ENCODE results near the gene PIP5K1A.
"Not testable (repeated sequence)": the region's sequence is repeated elsewhere in the genome, so short reads cannot be mapped to it uniquely, and the experiment has no call there.

Gene PIP5K1A

DNA sequence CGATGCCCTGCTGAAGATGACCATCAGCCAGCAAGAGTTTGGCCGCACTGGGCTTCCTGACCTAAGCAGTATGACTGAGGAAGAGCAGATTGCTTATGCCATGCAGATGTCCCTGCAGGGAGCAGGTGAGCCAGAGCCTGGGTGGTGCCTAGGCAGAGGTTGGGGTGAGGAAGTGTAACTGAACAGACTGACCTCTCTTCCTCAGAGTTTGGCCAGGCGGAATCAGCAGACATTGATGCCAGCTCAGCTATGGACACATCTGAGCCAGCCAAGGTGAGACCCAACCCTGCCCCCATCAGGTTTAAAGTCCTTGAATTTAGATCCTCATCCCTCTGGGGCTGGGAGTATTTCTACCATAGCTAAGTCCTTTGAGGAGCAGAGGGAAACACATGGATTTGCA, 68.0 kb downstream of the PIP5K1A start:
- no peak for DNase-seq
- TF ChIP-seq, protein P1, sequence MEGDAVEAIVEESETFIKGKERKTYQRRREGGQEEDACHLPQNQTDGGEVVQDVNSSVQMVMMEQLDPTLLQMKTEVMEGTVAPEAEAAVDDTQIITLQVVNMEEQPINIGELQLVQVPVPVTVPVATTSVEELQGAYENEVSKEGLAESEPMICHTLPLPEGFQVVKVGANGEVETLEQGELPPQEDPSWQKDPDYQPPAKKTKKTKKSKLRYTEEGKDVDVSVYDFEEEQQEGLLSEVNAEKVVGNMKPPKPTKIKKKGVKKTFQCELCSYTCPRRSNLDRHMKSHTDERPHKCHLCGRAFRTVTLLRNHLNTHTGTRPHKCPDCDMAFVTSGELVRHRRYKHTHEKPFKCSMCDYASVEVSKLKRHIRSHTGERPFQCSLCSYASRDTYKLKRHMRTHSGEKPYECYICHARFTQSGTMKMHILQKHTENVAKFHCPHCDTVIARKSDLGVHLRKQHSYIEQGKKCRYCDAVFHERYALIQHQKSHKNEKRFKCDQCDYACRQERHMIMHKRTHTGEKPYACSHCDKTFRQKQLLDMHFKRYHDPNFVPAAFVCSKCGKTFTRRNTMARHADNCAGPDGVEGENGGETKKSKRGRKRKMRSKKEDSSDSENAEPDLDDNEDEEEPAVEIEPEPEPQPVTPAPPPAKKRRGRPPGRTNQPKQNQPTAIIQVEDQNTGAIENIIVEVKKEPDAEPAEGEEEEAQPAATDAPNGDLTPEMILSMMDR (IDR thresholded peaks at IDR 0.05; ENCODE audit: low read depth, low read length): no peak
- no peak overlapping the region for H3K27ac ChIP-seq
- no peaks in the 10 kb centered on the region for H3K27me3 ChIP-seq (ENCODE audit: insufficient read depth, low read depth, severe bottlenecking)
- H3K4me3 ChIP-seq (ENCODE audit: low read depth, low read length): no peak overlapping the region
- H3K9me3 ChIP-seq (ENCODE audit: severe bottlenecking): no peaks in the 10 kb centered on the region
- H3K36me3 ChIP-seq: peaks cover 97% of the 10 kb centered on the region

DNA sequence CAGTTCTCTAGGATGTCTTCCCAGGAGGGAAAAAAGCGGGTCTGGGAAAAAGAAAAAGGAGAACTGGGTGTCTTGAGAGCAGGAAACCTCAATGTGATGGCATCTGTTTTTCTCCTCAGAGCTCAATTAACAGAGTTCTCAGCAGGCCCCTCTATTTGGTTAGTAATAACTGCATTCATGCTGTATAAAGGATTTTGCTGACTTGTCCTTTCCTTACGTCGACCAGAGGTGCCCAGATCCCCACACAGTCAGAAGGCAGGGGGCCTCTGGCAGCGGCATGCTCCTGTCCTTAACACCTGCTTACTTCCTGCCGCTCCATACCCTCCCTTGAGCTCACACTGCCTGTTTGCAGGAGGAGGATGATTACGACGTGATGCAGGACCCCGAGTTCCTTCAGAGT, 68.5 kb downstream of the PIP5K1A start:
- TF ChIP-seq, protein P1 (IDR thresholded peaks at IDR 0.05; ENCODE audit: low read depth, low read length): no peak
- Histone ChIP-seq H3K27me3 (ENCODE audit: insufficient read depth, low read depth, severe bottlenecking) (no peaks in the 10 kb centered on the region), H3K27ac (no peak overlapping the region), H3K4me3 (ENCODE audit: low read depth, low read length) (no peak overlapping the region), H3K9me3 (ENCODE audit: severe bottlenecking) (no peaks in the 10 kb centered on the region), H3K36me3 (peaks cover 97% of the 10 kb centered on the region)
- DNase-seq: no peak

DNA sequence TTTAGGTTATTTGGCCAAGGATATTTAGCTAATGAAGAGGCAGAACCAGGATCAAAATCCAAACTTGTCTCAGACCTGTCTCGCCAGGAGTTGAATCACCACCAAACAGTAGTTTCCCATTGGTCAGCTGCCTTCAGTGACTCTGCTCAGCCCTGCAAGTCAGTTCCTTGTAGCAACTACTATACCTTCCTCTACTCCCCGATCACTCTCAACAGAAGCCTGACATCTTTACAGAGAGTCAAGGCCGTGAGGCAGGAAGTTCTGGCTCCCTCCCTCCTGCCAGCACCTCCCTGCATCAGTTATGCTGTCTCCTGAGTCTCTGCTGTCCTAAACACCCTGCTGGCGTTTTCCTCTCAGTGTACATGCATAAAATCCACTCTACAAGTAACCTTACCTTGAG, 69.4 kb downstream of the PIP5K1A start:
- H3K9me3 ChIP-seq (ENCODE audit: severe bottlenecking): peaks cover 2% of the 10 kb centered on the region
- peaks cover 96% of the 10 kb centered on the region for H3K36me3 ChIP-seq
- H3K4me3 ChIP-seq (ENCODE audit: low read depth, low read length): no peak overlapping the region
- DNase-seq: no peak
- no peaks in the 10 kb centered on the region for H3K27me3 ChIP-seq (ENCODE audit: insufficient read depth, low read depth, severe bottlenecking)
- TF ChIP-seq, protein P1 (IDR thresholded peaks at IDR 0.05; ENCODE audit: low read depth, low read length): no peak
- H3K27ac ChIP-seq: no peak overlapping the region

DNA sequence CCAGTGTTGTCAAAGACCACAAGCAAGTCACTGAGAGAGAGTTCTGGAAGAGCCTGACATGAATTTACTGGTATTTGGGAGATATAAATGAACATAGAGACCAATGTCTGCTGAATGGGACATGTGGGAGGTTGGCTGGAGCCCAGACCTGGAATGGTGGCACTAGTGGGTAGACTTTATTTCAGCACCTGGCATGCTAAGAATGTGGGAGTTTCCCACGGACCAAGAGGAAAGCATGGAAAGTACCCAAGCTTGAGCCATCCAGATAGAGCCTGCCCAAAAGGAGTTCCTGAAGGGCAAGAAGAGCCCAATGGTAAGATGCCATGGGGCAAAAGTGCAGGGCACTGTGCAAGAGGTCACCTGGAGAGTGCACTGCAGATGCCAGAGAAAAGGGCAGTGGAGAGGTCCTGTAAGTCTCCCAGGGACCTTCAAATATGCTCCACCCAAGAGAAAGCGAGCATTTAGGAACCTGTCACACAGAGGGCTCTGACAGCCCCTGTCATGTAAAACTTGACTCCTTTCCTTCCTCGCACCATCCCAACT, 75.6 kb downstream of the PIP5K1A start:
- TF ChIP-seq, protein P1 (IDR thresholded peaks at IDR 0.05; ENCODE audit: low read depth, low read length): no peak
- no peak overlapping the region for H3K27ac ChIP-seq

DNA sequence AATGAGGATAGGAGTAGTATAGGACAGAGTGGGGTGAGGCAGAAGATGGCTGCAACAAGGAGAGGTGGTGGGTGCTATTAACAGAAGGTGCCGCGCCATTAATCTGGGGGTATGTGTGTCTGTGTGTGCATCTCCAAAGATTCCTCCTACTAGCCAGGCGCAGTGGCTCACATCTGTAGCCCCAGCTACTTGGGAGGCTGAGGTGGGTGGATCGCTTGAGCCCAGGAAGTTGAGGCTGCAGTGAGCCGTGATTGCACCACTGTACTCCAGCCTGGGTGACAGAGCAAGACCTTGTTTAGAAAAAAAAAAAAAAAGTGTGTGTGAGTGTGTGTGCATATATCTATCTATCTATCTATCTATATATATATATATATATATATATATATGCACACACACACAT, 77.0 kb downstream of the PIP5K1A start:
- H3K36me3 ChIP-seq: peaks cover 47% of the 10 kb centered on the region
- H3K27me3 ChIP-seq (ENCODE audit: insufficient read depth, low read depth, severe bottlenecking); H3K27ac ChIP-seq; H3K9me3 ChIP-seq (ENCODE audit: severe bottlenecking); DNase-seq; H3K4me3 ChIP-seq (ENCODE audit: low read depth, low read length): not testable (repeated sequence)

More for the DNA sequence above, 75.6 kb downstream of the PIP5K1A start:
- Histone ChIP-seq H3K9me3 (ENCODE audit: severe bottlenecking) (peaks cover 4% of the 10 kb centered on the region), H3K27me3 (ENCODE audit: insufficient read depth, low read depth, severe bottlenecking) (no peaks in the 10 kb centered on the region), H3K36me3 (peaks cover 50% of the 10 kb centered on the region), H3K4me3 (ENCODE audit: low read depth, low read length) (no peak overlapping the region)
- DNase-seq: no peak

DNA sequence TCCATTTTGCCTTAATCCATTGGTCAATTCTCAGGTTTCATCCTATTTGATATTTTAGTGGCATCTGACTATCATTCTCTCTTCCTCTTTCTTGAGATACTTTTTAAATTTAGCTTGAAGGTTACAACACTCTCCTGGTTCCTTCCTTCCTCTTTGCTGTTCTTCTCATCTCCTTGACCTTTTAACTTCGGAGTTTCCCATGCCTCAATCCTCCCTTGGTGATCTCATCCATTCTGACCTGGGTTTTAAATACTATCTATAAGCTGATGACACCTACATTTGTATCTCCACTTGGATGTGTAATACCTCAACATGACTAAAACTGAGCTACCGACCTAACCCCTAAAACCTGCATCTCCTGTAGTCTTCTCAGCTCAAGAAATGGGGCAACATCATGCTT, 78.9 kb downstream of the PIP5K1A start:
- Histone ChIP-seq H3K27ac (no peak overlapping the region), H3K27me3 (ENCODE audit: insufficient read depth, low read depth, severe bottlenecking) (no peaks in the 10 kb centered on the region), H3K4me3 (ENCODE audit: low read depth, low read length) (no peak overlapping the region), H3K9me3 (ENCODE audit: severe bottlenecking) (peaks cover 4% of the 10 kb centered on the region), H3K36me3 (peaks cover 34% of the 10 kb centered on the region)
- TF ChIP-seq, protein P1 (IDR thresholded peaks at IDR 0.05; ENCODE audit: low read depth, low read length): no peak
- DNase-seq: no peak

All from WERI-Rb-1 (cell line).